BJ (cell line): ENCODE results near the gene HM13. TPM values are rescaled to one million over a fixed set of nuclear protein-coding genes. Genes with fewer than 3 reads are reported as not detected.

Experiments used
- CTCF ChIA-PET: fragments of 350-600 bp; formaldehyde crosslinking; extraction: SDS; loops from one replicate; lab custom pipeline; 2021; ENCODE audit warnings: antibody characterized with exemption, inconsistent platforms; lab: Yijun Ruan, JAX
- POLR2A ChIA-PET: fragments of 300-600 bp; sonication (Branson Sonifier 250); formaldehyde crosslinking; extraction: SDS; loops from one replicate; lab custom pipeline; 2021; ENCODE audit warnings: antibody characterized with exemption; lab: Charles Lee
- DNase-seq: peaks from one replicate; pipeline ENCODE4 v3.0.0-alpha.2; 2011; ENCODE audit warnings: low read depth
- H3K27me3 ChIP-seq: 2 replicates; pipeline ENCODE4 v1.6.0; 2011; ENCODE audit warnings: low read length; ENCODE audit not compliant: control insufficient read depth, insufficient read depth
- H3K36me3 ChIP-seq: 2 replicates; pipeline ENCODE4 v1.5.1; 2011; ENCODE audit warnings: low read length; ENCODE audit not compliant: control insufficient read depth, insufficient read depth
- H3K4me3 ChIP-seq: 2 replicates; pipeline ENCODE4 v1.5.1; 2011; ENCODE audit warnings: low read depth, mild to moderate bottlenecking, control low read depth, low read length
- polyA plus RNA-seq: library from polyadenylated mRNA; depleted of rRNA; stranded (reverse); fragments of >200 nt; gene quantifications from 2 replicates; pipeline ENCODE4 v1.2.3, GENCODE V29; 2011
- TF ChIP-seq, protein P1 (sequence below): IDR thresholded peaks from 2 replicates; pipeline ENCODE4 v1.5.1; 2011; ENCODE audit warnings: low read depth, mild to moderate bottlenecking, control low read depth, inconsistent platforms, low read length, moderate library complexity; ENCODE audit not compliant: insufficient read depth

Gene HM13
- polyA plus RNA-seq, 1 experiment = 324 TPM

DNA sequence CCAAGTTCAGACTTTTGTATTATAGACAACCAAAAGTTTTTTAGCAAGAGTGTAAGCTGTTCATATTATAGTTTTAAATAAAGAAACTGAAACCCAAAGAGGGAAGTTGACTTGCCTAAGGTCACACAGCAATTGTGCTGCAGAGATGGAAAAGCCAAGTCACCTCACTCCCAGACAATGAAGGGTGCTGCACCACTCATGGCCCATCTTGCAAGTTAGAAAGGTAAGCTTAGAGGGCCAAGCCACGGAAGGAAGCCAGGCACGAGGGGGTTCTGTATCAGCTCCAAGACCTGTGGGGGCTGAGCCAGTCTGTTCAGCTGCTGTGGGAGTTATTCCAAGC, 40.2 kb upstream of the HM13 start:
- CTCF ChIA-PET = interaction anchor here (0.6 to 5.6 kb wide), 4 partner anchors 14 to 31 kb away, joined by 4 to 37 read pairs (median 15); no protein-coding TSS in a partner anchor
- TF ChIP-seq, protein P1, sequence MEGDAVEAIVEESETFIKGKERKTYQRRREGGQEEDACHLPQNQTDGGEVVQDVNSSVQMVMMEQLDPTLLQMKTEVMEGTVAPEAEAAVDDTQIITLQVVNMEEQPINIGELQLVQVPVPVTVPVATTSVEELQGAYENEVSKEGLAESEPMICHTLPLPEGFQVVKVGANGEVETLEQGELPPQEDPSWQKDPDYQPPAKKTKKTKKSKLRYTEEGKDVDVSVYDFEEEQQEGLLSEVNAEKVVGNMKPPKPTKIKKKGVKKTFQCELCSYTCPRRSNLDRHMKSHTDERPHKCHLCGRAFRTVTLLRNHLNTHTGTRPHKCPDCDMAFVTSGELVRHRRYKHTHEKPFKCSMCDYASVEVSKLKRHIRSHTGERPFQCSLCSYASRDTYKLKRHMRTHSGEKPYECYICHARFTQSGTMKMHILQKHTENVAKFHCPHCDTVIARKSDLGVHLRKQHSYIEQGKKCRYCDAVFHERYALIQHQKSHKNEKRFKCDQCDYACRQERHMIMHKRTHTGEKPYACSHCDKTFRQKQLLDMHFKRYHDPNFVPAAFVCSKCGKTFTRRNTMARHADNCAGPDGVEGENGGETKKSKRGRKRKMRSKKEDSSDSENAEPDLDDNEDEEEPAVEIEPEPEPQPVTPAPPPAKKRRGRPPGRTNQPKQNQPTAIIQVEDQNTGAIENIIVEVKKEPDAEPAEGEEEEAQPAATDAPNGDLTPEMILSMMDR = no peak

DNA sequence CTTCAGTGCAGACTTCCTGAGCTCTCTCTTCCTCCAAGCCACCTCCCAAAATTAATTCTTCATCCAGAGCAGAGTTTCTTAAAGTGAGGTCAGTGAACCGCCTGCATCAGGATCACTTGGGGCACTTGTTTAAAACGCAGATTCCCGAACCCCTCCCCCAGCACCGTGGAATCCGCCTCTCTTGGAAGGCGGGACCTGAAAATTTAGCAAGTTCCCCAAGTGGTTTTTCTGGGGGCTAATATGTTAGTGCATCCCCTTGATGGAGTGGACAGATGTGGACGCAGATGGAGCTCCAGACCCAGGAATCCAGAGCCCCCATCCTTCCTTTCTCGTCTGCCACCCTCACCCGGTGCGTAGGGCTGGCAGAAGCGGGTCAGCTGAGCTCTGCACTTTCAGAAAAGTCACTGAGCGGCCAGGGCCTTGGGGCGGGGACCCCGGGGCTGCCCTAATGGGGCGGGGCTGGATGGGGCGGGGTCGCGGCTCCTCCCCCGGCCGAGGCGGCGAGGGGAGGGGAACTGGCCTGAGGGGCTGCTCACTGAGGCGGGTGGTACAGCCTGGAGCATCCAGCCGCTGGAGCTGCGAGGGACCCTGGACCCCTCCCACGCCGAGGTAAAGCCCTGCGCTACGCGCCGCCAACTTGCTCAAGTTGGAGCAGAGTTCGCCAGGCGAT, 39.3 kb upstream of the HM13 start, which contains the start of the genes DEFB124 and REM1:
Gene DEFB124 (minus strand): TSS at position 370 of the 670 bp plus-strand sequence. CDS start 2,114 bp downstream, outside the sequence.
Gene REM1 (plus strand): TSS at position 531 of the 670 bp plus-strand sequence. CDS start 1,158 bp downstream, outside the sequence.
- POLR2A ChIA-PET = no interaction called here
- CTCF ChIA-PET = interaction anchor here (0.9 to 5.6 kb wide), 3 partner anchors 10 to 27 kb away, joined by 4 to 37 read pairs (median 24); no protein-coding TSS in a partner anchor
- Histone ChIP-seq H3K4me3 (no peak within 1 kb of the TSS), H3K27me3 (peaks cover 23% of the 10 kb centered on the region), H3K36me3 (no peaks in the 10 kb centered on the region)
- DNase-seq = no peak
- TF ChIP-seq, protein P1 = no peak

More for the DNA sequence above, 40.2 kb upstream of the HM13 start:
- H3K4me3 ChIP-seq = no peak overlapping the region
- H3K27me3 ChIP-seq = peaks cover 22% of the 10 kb centered on the region
- POLR2A ChIA-PET = no interaction called here
- no peak for DNase-seq
- no peaks in the 10 kb centered on the region for H3K36me3 ChIP-seq

DNA sequence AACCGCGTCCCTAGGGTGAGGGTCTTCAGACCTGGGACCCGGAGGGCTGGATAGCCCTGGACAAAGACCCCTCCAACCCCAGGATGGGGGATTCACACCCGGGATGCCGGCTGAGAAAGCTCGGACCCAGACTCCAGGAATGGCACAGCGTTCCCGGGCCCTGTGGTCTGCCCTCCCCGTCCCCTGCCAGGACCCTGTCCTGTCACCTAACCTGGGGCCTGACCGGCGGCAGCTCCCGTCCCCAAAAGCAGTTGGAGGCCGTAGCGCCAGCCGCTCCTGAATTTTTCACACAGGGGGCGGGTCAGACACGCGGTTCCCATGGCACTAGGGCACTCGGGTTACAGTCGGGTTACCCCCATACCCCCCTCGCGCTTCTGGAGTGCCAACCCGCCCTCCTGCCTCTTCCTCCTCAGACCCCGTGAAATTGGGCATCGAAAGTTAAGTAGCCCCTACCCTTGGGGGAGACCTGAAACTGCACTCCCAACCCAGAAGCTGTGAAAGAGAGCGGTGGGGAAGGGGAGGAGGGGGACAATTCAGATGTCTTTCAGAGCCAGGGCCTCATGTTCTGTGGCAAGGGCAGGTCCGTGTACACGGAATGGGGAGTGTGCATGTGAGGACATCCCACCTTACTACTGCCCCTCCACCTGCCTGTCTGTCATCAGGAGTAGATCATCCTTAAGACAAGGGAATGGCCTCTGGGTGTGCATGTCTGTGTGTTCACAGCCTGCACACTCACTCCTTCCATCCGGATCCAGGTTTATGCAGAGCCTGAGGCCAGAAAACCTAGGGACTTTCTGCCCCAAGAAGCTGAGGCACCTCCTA, 38.6 kb upstream of the HM13 start:
- TF ChIP-seq, protein P1 = no peak
- CTCF ChIA-PET = interaction anchor here (0.9 to 5.6 kb wide), 4 partner anchors 9 to 27 kb away, joined by 3 to 37 read pairs (median 14); no protein-coding TSS in a partner anchor
- H3K36me3 ChIP-seq = no peaks in the 10 kb centered on the region
- DNase-seq = no peak
- no peak overlapping the region for H3K4me3 ChIP-seq
- H3K27me3 ChIP-seq = peaks cover 23% of the 10 kb centered on the region
- POLR2A ChIA-PET = no interaction called here

DNA sequence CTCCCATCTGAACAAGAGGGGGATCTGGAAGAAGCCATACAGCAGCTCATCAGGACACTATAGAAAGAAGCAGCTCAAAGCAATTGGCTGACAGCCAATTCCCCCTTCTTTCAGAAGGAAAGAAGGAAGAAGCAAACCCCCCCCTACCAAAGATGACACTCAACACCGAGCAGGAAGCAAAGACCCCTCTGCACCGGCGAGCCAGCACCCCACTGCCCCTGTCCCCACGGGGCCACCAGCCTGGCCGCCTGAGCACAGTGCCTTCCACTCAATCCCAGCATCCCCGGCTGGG, 38.0 kb upstream of the HM13 start:
- Histone ChIP-seq H3K36me3 (no peaks in the 10 kb centered on the region), H3K27me3 (peaks cover 23% of the 10 kb centered on the region), H3K4me3 (no peak overlapping the region)
- TF ChIP-seq, protein P1 = no peak
- no peak for DNase-seq
- CTCF ChIA-PET = interaction anchor here (1.4 to 5.6 kb wide), 2 partner anchors 9 to 26 kb away, joined by 3 to 37 read pairs; no protein-coding TSS in a partner anchor
- POLR2A ChIA-PET = no interaction called here
